GM20431 (cell line): Measurements from ENCODE around the gene C4A.
"Not testable (repeated sequence)": the region's sequence is repeated elsewhere in the genome, so short reads cannot be mapped to it uniquely, and the experiment has no call there.

Source experiments
- in situ Hi-C: fragments of 300-500 bp; cut with MseI, MboI; formaldehyde crosslinking; loops from one replicate; pipeline ENCODE4 v1.15.0; 2020; ENCODE audit warnings: low sequenced_read_pairs; ENCODE audit not compliant: unreplicated experiment

The C4A gene

DNA sequence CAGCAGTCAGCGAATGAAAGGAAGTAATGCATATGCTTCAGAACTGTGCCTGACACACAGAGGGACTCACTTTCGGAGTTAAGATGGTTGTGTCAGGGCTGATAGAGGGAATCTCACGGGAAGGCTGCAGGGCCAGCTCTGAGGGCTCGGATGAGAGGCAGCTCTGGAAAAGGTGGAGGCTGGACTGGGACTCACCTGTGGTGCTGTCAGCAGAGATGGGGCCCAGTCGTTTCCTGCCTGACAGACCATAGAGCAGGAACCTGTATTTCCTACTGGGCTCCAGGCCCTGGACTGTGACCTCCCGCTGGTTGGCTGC, 65.6 kb downstream of the C4A start:
- in situ Hi-C loops = no loop called here

DNA sequence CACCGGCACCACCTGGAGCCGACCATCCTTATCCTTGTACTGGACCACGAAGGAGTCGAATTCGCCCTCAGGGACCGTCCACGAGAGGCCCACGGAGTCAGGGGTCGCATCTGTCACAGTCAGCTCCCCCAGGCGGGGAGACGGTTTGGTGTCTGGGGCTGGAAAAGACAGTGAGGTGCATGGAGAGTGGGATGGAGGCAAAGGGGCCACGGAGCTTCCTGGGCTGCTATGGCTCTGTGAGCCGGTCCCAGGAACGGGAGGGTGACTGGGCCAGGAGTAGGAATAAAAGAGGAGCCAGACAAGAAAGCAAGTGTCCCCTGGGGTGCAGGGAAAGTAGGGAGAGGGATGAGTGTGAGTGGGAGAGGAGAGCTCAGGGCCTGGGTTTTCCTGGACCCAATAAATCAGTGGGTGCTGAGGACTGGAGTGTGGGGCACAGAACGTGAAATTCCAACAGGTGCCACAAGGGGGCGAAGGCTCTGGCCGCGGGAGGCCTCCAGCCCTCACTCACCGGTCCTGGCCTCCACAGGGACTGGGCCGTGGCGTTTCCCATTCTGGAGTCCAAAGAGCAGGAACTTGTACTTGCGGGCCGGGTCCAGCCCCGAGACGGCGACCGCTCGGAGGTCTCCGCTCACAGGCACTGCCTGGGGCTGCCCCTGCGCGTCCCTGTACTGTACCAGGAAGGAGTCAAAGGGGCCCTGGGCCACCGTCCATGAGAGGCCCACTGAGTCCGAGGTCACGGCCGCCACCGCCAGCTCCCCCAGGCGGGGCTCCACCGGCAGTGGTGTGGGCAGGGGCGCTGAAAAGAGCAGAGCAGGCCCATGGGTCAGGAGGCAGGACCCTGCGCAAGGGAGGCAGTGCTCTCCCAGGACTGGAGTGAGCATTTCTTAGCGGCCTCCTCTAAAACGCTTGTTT, 66.3 kb downstream of the C4A start:
- in situ Hi-C loops = no loop called here

DNA sequence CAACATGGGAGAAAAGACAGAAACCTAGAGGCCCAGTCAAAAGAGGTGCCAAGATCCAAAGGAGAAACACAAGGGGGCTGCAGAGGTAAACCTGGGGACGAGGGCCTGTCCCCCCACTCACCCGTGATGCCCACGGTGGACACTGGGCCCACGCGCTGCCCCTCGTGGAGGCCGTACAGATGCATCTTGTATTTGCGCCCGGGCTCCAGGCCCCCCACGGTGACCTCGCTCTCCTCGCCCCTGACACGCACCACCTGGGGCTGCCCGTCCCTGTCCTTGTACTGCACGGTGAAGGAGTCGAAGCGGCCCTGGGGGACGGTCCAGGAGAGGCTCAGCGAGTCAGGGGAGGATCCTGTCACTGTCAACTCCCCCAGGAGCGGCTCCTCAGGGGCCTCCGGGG, 67.3 kb downstream of the C4A start:
- in situ Hi-C loops = not testable (repeated sequence)

DNA sequence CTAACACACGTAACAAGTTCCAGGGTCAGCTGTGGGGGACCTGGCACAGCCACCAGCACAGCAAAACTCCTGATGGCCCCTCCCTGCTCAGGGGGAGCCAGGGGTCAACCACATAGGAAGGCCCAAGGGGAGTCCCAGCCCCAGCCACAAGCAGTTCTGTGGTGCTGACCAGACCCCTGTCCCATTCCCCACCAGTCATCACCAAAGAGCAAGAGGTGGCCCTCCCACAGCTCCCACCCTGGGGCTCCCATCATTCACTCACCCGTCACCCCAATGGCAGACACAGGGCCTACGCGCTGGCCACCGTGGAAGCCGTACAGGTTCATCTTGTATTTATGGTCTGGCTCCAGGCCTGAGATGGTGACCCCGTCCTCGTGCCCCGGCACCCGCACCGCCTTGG, 67.9 kb downstream of the C4A start:
- in situ Hi-C loops = not testable (repeated sequence)

GRCh38 chr6:32050562-32050961, 68.7 kb downstream of the C4A start:
- in situ Hi-C loops = no loop called here
